Measurements from ENCODE around the gene EPS8L3. TPM values are rescaled to one million over a fixed set of nuclear protein-coding genes. Genes with fewer than 3 reads are reported as not detected.
A peak's percentile ranks its signal among the peaks of the same experiment; 100 is the strongest.

The EPS8L3 gene
- total RNA-seq, 2 donors from 2014 or later = 4.2 TPM; not detected in 1

- TF ChIP-seq POLR2A (IDR thresholded peaks at IDR 0.05) (no peak), CTCF (IDR thresholded peaks at IDR 0.05) (no peak)
- Histone ChIP-seq H3K27ac (peak overlapping the region in 1 of 4 donors; percentile 2), H3K4me1 (peaks cover 48% of the 10 kb centered on the region), H3K36me3 (replicated peaks in 1 of 2; ENCODE audit: insufficient read depth in 1 of 2, low read depth in 2 of 2) (no peaks in the 10 kb centered on the region), H3K27me3 (no peaks in the 10 kb centered on the region), H3K9me3 (no peaks in the 10 kb centered on the region), H3K4me3 (no peak overlapping the region)
- DNase-seq (no peak), ATAC-seq (no peak)
- intact Hi-C loops (cut with DNase I) = no loop called here
- 85 to 87% methylated on average over 5 of the region's 5 CpGs for WGBS, 2 donors
Observed at GRCh38 chr1:109724933-109725332, 38.8 kb downstream of the EPS8L3 start.

GRCh38 chr1:109722908-109723691, 40.6 kb downstream of the EPS8L3 start:
- DNase-seq (no peak), ATAC-seq (no peak)
- intact Hi-C loops (cut with DNase I) = no loop called here
- Histone ChIP-seq H3K27me3 (no peaks in the 10 kb centered on the region), H3K9me3 (no peaks in the 10 kb centered on the region), H3K4me1 (peaks cover 38% of the 10 kb centered on the region), H3K36me3 (replicated peaks in 1 of 2; ENCODE audit: insufficient read depth in 1 of 2, low read depth in 2 of 2) (no peaks in the 10 kb centered on the region), H3K27ac (no peak overlapping the region), H3K4me3 (no peak overlapping the region)
- 71 to 85% methylated on average over 7 of the region's 7 CpGs for WGBS, 2 donors
- TF ChIP-seq CTCF (IDR thresholded peaks at IDR 0.05) (no peak), POLR2A (IDR thresholded peaks at IDR 0.05) (no peak)

- Histone ChIP-seq H3K36me3 (replicated peaks in 1 of 2; ENCODE audit: insufficient read depth in 1 of 2, low read depth in 2 of 2) (no peaks in the 10 kb centered on the region), H3K4me1 (peaks cover 34% of the 10 kb centered on the region), H3K9me3 (no peaks in the 10 kb centered on the region), H3K27me3 (no peaks in the 10 kb centered on the region), H3K4me3 (no peak overlapping the region), H3K27ac (no peak overlapping the region)
- TF ChIP-seq CTCF (IDR thresholded peaks at IDR 0.05) = no peak
- TF ChIP-seq POLR2A (IDR thresholded peaks at IDR 0.05) = no peak
- no peak for ATAC-seq
- DNase-seq = no peak
- 93 to 100% methylated on average over 1 of the region's 1 CpG for WGBS, 2 donors
- intact Hi-C loops (cut with DNase I) = no loop called here
Observed at GRCh38 chr1:109721971-109722370, 41.8 kb downstream of the EPS8L3 start.

- TF ChIP-seq POLR2A (IDR thresholded peaks at IDR 0.05) = no peak
- TF ChIP-seq CTCF (IDR thresholded peaks at IDR 0.05) = no peak
- H3K4me1 ChIP-seq = peaks cover 25% of the 10 kb centered on the region
- H3K9me3 ChIP-seq = no peaks in the 10 kb centered on the region
- H3K27me3 ChIP-seq = no peaks in the 10 kb centered on the region
- H3K27ac ChIP-seq = no peak overlapping the region
- no peak for DNase-seq
- intact Hi-C loops (cut with DNase I) = no loop called here
- ATAC-seq = no peak
- whole genome bisulfite sequencing, 2 donors = 75 to 80% methylated on average over 5 of the region's 5 CpGs
- no peaks in the 10 kb centered on the region for H3K36me3 ChIP-seq (replicated peaks in 1 of 2; ENCODE audit: insufficient read depth in 1 of 2, low read depth in 2 of 2)
- H3K4me3 ChIP-seq = no peak overlapping the region
Observed at GRCh38 chr1:109721042-109721441, 42.7 kb downstream of the EPS8L3 start.
